HL-60 (cell line): ENCODE results near the gene PLD5.

ENCODE experiments used
- DNase-seq, 2 experiments: peaks; one replicate each; pipeline ENCODE4 v3.0.0-alpha.2; 2010 to 2020; ENCODE audit warnings: low read depth in 1 of 2, low spot score in 1 of 2
- H3K27ac ChIP-seq: fragments of 250-450 bp; sonication (Bioruptor Pico); replicated peaks from 2 replicates; pipeline ENCODE4 v1.5.1; 2020; ENCODE audit warnings: mild to moderate bottlenecking, moderate library complexity
- H3K27me3 ChIP-seq: fragments of 250-450 bp; sonication (Bioruptor Pico); 2 replicates; pipeline ENCODE4 v1.5.1; 2021; ENCODE audit warnings: mild to moderate bottlenecking, moderate library complexity; ENCODE audit not compliant: insufficient read depth, poor library complexity, severe bottlenecking
- H3K4me3 ChIP-seq: replicated peaks from 2 replicates; pipeline ENCODE4 v1.5.1; 2011; ENCODE audit warnings: mild to moderate bottlenecking, control low read depth, low read length; ENCODE audit not compliant: insufficient read depth
- CTCF ChIP-seq: IDR thresholded peaks from one replicate; pipeline ENCODE4 v1.5.1; 2011; ENCODE audit warnings: low read length, control low read depth, inconsistent platforms; ENCODE audit not compliant: insufficient read depth
- GABPA ChIP-seq: IDR thresholded peaks from 2 replicates; pipeline ENCODE4 v1.6.1; 2012; ENCODE audit warnings: low read depth
- POLR2AphosphoS5 ChIP-seq: IDR thresholded peaks from 2 replicates; pipeline ENCODE4 v1.6.1; 2012; ENCODE audit warnings: low read depth
- REST ChIP-seq: IDR thresholded peaks from 2 replicates; pipeline ENCODE4 v1.6.1; 2012; ENCODE audit warnings: low read depth; ENCODE audit not compliant: insufficient replicate concordance
- SPI1 ChIP-seq: IDR thresholded peaks from 2 replicates; pipeline ENCODE4 v1.6.1; 2012; ENCODE audit warnings: low read depth, mild to moderate bottlenecking, borderline replicate concordance

Gene PLD5

DNA sequence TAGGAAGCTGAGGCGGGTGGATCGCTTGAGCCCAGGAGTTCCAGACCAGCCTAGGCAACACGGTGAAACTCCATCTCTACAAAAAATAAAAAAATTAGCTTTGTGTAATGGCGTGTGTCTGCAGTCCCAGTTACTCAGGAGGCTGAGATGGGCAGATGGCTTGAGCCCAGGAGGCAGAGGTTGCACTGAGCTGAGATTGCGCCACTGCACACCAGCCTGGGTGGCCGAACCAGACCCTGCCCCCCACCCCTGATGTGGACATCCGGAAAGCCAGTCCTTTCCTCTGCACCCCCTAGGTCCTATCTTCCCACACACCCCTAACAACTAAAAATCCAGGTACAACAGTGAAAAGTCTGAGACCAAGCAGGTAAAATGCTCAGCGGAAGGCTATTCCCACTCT lies 71.9 kb downstream of the PLD5 start:
- no peak for DNase-seq
- no peak overlapping the region for H3K27ac ChIP-seq
- TF ChIP-seq SPI1 (no peak), GABPA (no peak), POLR2AphosphoS5 (no peak), REST (no peak), CTCF (no peak)

GRCh38 chr1:242449661-242450060 lies 74.8 kb downstream of the PLD5 start:
- DNase-seq: no peak
- TF ChIP-seq REST (no peak), GABPA (no peak), SPI1 (no peak), CTCF (no peak), POLR2AphosphoS5 (no peak)

More for the DNA sequence above, 71.9 kb downstream of the PLD5 start:
- Histone ChIP-seq H3K27me3 (no peaks in the 10 kb centered on the region), H3K4me3 (no peak overlapping the region)

GRCh38 chr1:242448910-242449645 lies 75.4 kb downstream of the PLD5 start:
- H3K27ac ChIP-seq: no peak overlapping the region
- TF ChIP-seq REST: no peak
- no peaks in the 10 kb centered on the region for H3K27me3 ChIP-seq
- no peak overlapping the region for H3K4me3 ChIP-seq
- DNase-seq: no peak

More at GRCh38 chr1:242449661-242450060, 74.8 kb downstream of the PLD5 start:
- H3K4me3 ChIP-seq: no peak overlapping the region
- H3K27ac ChIP-seq: no peak overlapping the region
- no peaks in the 10 kb centered on the region for H3K27me3 ChIP-seq
